ENCODE data around the gene PCBD1.
"Not testable (repeated sequence)": the region's sequence is repeated elsewhere in the genome, so short reads cannot be mapped to it uniquely, and the experiment has no call there.

Gene PCBD1

DNA sequence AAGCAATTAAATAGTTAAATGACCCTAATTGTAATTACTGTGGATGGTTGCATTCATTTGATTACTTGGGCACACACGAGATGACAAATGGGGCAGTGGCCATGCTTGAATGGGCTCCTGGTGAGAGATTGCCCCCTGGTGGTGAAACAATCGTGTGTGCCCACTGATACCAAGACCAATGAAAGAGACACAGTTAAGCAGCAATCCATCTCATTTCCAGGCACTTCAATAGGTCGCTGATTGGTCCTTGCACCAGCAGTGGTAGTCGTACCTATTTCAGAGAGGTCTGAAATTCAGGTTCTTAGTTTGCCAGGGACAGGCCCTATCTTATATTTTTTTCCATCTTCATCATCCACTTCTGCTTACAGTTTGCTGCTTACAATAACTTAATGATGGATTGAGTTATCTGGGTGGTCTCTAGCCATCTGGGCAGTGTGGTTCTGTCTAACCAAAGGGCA, 8.3 kb downstream of the PCBD1 start:
- DNase-seq (ENCODE audit: low read depth) = peak; percentile 40
- H3K4me3 ChIP-seq (ENCODE audit: low read depth, low read length) = no peak overlapping the region

GRCh38 chr10:70879207-70879606, 9.2 kb downstream of the PCBD1 start:
- H3K4me3 ChIP-seq (ENCODE audit: low read depth, low read length) = no peak overlapping the region
- no peak for DNase-seq (ENCODE audit: low read depth)

- no peak for DNase-seq (ENCODE audit: low read depth)
- no peak overlapping the region for H3K4me3 ChIP-seq (ENCODE audit: low read depth, low read length)
Observed at GRCh38 chr10:70874061-70874460, 14.3 kb downstream of the PCBD1 start.

GRCh38 chr10:70872291-70872690, 16.1 kb downstream of the PCBD1 start:
- DNase-seq (ENCODE audit: low read depth) = no peak
- H3K4me3 ChIP-seq (ENCODE audit: low read depth, low read length) = no peak overlapping the region

- DNase-seq (ENCODE audit: low read depth) = no peak
- H3K4me3 ChIP-seq (ENCODE audit: low read depth, low read length) = no peak overlapping the region
Observed at GRCh38 chr10:70866424-70866823, 21.9 kb downstream of the PCBD1 start.

- DNase-seq (ENCODE audit: low read depth) = no peak
- no peak overlapping the region for H3K4me3 ChIP-seq (ENCODE audit: low read depth, low read length)
Observed at GRCh38 chr10:70864935-70865334, 23.4 kb downstream of the PCBD1 start.

- H3K4me3 ChIP-seq (ENCODE audit: low read depth, low read length) = no peak overlapping the region
- no peak for DNase-seq (ENCODE audit: low read depth)
Observed at GRCh38 chr10:70863470-70864160, 24.8 kb downstream of the PCBD1 start.

DNA sequence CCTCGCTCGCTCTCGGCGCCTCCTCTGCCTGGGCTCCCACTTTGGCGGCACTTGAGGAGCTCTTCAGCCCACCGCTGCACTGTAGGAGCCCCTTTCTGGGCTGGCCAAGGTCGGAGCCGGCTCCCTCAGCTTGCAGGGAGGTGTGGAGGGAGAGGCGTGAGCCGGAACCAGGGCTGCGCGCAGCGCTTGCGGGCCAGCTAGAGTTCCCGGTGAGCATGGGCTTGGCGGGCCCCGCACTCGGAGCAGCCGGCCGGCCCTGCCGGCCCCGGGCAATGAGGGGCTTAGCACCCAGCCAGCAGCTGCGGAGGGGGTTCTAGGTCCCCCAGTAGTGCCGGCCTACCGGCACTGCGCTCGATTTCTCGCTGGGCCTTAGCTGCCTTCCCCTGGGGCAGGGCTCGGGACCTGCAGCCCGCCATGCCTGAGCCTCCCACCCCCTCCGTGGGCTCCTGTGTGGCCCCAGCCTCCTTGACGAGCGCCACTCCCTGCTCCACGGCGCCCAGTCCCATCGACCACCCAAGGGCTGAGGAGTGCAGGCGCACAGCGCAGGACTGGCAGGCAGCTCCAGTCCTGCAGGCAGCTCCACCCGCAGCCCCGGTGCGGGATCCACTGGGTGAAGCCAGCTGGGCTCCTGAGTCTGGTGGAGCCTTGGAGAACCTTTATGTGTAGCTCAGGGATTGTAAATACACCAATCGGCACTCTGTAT, 26.7 kb downstream of the PCBD1 start:
- H3K4me3 ChIP-seq (ENCODE audit: low read depth, low read length); DNase-seq (ENCODE audit: low read depth): not testable (repeated sequence)

DNA sequence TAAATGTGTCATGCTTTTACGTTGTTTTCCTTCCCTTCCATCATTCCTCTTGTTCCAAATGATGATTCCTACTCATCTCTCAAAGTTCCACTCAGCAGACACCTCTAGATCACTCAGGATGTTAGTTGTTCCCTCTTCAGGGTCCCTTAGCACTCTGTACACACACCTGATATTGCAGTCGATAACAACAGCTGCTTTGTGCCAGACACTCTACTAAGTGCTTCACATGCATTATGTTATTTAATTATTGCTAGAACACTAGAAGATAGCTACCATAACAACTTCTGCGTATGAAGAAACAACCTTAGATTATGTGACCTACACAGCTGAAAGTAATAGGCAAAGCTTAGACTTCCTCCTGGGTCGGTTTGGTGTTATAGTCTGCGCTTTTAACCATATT, 29.6 kb downstream of the PCBD1 start:
- DNase-seq (ENCODE audit: low read depth) = no peak
- no peak overlapping the region for H3K4me3 ChIP-seq (ENCODE audit: low read depth, low read length)

- no peak overlapping the region for H3K4me3 ChIP-seq (ENCODE audit: low read depth, low read length)
- DNase-seq (ENCODE audit: low read depth) = no peak
Observed at GRCh38 chr10:70856454-70856853, 31.9 kb downstream of the PCBD1 start.

GRCh38 chr10:70853457-70853856, 34.9 kb downstream of the PCBD1 start:
- H3K4me3 ChIP-seq (ENCODE audit: low read depth, low read length) = no peak overlapping the region

DNA sequence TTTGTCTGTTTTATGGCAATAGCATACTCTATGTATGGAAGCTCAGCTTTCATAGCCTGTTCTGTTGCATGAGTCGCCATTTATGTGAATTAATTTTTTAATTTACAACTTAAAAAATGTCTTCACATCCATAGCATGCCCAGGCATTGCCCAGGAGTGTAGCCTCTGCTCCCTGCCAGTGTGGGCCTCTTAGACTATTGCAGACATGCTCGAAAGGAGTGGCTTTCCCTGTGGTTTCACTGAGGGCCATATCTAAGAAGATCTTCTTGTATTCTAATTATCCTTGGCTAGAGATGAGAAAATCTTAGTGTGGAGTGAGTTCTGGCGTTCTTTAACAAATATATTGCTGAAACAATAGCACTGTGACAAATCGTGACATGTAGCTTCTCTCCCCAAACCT, 35.3 kb downstream of the PCBD1 start:
- H3K4me3 ChIP-seq (ENCODE audit: low read depth, low read length) = no peak overlapping the region
- DNase-seq (ENCODE audit: low read depth) = no peak

More at GRCh38 chr10:70853457-70853856, 34.9 kb downstream of the PCBD1 start:
- no peak for DNase-seq (ENCODE audit: low read depth)

DNA sequence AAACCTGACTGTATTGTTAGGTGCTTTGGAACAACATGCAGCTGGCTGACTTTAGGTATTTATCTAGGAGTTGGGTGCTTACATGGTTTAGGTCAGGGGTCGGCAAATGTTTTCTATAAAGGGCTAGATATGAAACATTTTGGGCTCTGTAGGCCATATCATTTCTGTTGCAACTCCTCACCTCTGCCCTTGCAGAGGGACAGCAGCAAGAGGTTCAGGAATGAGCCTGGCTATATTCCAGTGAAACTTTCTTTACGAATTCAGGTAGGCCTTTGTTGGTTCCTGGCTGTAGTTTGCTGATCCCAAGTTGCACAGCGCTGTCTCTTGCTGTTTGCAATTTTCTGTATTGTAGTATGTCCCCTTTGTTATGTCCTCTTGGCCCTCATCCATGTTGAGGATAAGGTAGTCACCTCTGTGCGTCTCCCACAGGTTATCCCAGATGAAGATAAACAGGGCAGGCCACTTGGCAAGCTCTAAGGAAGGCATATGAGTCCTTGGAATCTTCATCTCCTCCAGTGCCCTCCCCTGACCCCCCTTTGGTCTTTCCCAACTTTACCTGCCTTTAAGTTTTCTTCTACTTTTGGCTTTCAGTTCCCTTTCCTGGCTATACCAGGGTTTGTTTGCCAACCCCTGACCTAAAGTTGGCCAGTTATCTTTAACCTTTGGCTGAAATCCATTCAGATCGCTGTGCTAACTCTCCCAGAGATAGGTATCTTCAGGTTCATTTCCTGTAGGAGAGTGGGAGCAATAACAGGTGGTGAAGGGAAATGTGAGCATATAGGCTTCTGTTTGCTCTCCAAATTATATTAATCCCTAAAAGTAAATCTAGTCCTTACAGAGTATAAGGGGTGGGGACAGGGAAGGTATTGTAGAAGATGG, 36.5 kb downstream of the PCBD1 start:
- no peak overlapping the region for H3K4me3 ChIP-seq (ENCODE audit: low read depth, low read length)
- DNase-seq (ENCODE audit: low read depth) = no peak

GRCh38 chr10:70850097-70850496, 38.3 kb downstream of the PCBD1 start:
- H3K4me3 ChIP-seq (ENCODE audit: low read depth, low read length) = no peak overlapping the region
- no peak for DNase-seq (ENCODE audit: low read depth)

DNA sequence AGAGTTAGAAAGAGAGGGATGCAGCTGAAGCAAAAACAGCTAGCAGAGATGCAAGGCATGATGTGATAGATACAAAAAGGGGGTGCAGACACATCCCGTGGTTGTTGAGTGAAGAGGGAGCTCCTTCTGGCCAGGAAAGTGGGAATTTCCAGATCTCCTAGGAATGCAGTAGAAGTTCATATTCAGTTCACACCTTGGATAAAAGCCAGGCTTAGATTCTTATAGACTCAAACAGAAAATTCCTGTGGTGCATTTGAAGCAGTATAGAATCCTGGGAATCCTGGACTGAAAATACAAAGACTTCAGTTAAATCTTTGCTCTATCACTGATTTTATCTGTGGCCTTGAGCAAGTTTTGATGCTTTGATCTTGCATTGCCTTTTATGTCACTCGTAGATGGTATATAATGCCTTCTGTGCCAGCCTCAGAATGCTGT, 38.8 kb downstream of the PCBD1 start:
- no peak overlapping the region for H3K4me3 ChIP-seq (ENCODE audit: low read depth, low read length)
- DNase-seq (ENCODE audit: low read depth) = peak; percentile 44

DNA sequence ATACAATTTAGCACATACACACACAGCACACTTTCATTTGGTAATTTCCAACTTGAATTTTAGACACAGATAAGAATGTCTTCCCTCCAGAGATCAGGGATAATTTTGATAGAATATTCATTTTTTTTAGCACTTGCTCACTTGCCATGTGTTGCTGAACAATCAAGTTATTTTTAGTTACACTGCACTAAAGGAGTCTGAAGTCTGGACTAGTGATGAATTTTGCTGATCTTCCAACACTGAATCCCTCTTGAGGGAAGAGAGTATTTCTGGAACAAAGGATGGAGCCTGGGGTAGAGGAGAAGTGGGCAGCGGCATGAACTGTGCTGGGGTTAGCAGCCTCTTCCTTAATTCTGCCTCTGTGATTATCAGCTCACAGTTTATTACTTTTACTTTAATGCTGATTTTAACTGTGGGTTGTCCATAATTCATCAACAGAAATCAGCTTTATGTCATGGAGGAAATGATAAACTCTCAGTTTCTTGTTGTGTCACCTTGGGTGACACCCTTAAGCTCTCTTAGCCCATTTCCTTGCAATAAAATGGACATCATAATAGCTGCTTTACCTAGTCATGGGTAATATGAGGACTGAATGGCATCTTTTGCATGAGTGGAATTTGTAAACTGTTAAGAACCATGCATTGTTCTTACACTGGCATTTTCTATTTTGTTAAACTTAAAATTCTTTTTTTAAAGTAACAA, 40.6 kb downstream of the PCBD1 start:
- DNase-seq (ENCODE audit: low read depth) = no peak
- no peak overlapping the region for H3K4me3 ChIP-seq (ENCODE audit: low read depth, low read length)

- no peak for DNase-seq (ENCODE audit: low read depth)
Observed at GRCh38 chr10:70846795-70847194, 41.6 kb downstream of the PCBD1 start.

GRCh38 chr10:70845816-70846215, 42.5 kb downstream of the PCBD1 start:
- no peak overlapping the region for H3K4me3 ChIP-seq (ENCODE audit: low read depth, low read length)
- no peak for DNase-seq (ENCODE audit: low read depth)

More at GRCh38 chr10:70846795-70847194, 41.6 kb downstream of the PCBD1 start:
- H3K4me3 ChIP-seq (ENCODE audit: low read depth, low read length) = no peak overlapping the region

GRCh38 chr10:70845256-70845655, 43.1 kb downstream of the PCBD1 start:
- DNase-seq (ENCODE audit: low read depth) = no peak
- no peak overlapping the region for H3K4me3 ChIP-seq (ENCODE audit: low read depth, low read length)

Measured in skeletal muscle cell (primary cell).